Activated T-helper 2 cell treated with anti-CD3 and anti-CD28 coated beads, Interferon-gamma antibody, Interleukin-2, Interleukin-4, amounts not matched to agents 10 μg/mL and 5 μg/mL and 100 μg/mL, durations not matched to agents 14 hours and 24 hours and 36 hours (primary cell): ENCODE data around the gene NIF3L1. TPM values are rescaled to one million over a fixed set of nuclear protein-coding genes. Genes with fewer than 3 reads are reported as not detected.

ENCODE experiments used
- DNase-seq: peaks from one replicate; pipeline ENCODE4 v3.0.0; 2021; ENCODE audit warnings: low spot score
- H3K27ac Mint-ChIP-seq: one replicate; pipeline ENCODE4 v1.8.0; 2021; ENCODE audit warnings: mixed read lengths
- H3K27me3 Mint-ChIP-seq: one replicate; pipeline ENCODE4 v1.8.0; 2021; ENCODE audit warnings: low read depth, mixed read lengths
- H3K36me3 Mint-ChIP-seq: one replicate; pipeline ENCODE4 v1.8.0; 2021; ENCODE audit warnings: low read depth, mixed read lengths
- H3K4me1 Mint-ChIP-seq: one replicate; pipeline ENCODE4 v1.8.0; 2021; ENCODE audit warnings: low read depth, mixed read lengths
- H3K4me3 Mint-ChIP-seq: one replicate; pipeline ENCODE4 v1.8.0; 2021; ENCODE audit warnings: low read depth, mild to moderate bottlenecking, moderate library complexity, mixed read lengths
- H3K9me3 Mint-ChIP-seq: one replicate; pipeline ENCODE4 v1.8.0; 2021; ENCODE audit warnings: mixed read lengths
- intact Hi-C: fragments of 100-400 bp; cut with micrococcal nuclease; formaldehyde crosslinking; loops from one replicate; pipeline ENCODE4 v1.15.1; 2023
- total RNA-seq: library from RNA; stranded (reverse); gene quantifications from 2 replicates; pipeline ENCODE4 v1.2.3, GENCODE V29; 2022

The NIF3L1 gene
- total RNA-seq, 1 donor from 2014 or later = 23.9 TPM

- H3K36me3 Mint-ChIP-seq = peaks cover 56% of the 10 kb centered on the region
- H3K4me1 Mint-ChIP-seq = peaks cover 4% of the 10 kb centered on the region
- intact Hi-C loops = no loop called here
- no peaks in the 10 kb centered on the region for H3K27me3 Mint-ChIP-seq
- no peak overlapping the region for H3K4me3 Mint-ChIP-seq
- H3K27ac Mint-ChIP-seq = no peak overlapping the region
- H3K9me3 Mint-ChIP-seq = no peaks in the 10 kb centered on the region
- no peak for DNase-seq
Measured at GRCh38 chr2:200950378-200950777, 61.2 kb downstream of the NIF3L1 start.

Other genes with a start within 250 kb of the NIF3L1 start
- 548 and 571 TPM in 2 replicates for gene BZW1, start 77.5 kb upstream of the NIF3L1 start, total RNA-seq
- 114 and 122 TPM in 2 replicates for gene CLK1, start 24.7 kb upstream of the NIF3L1 start, total RNA-seq
- 55.4 and 57.8 TPM in 2 replicates for gene PPIL3, start 294 bp upstream of the NIF3L1 start, total RNA-seq
- 50.7 and 62.9 TPM in 2 replicates for gene ORC2, start 74.3 kb downstream of the NIF3L1 start, total RNA-seq
- 20.1 and 23.8 TPM in 2 replicates for gene HYCC2, start 182.3 kb downstream of the NIF3L1 start, total RNA-seq
- gene NDUFB3, start 182.6 kb downstream of the NIF3L1 start, total RNA-seq = 123 and 125 TPM in 2 replicates
- gene CFLAR, start 226.8 kb downstream of the NIF3L1 start, total RNA-seq = 255 and 268 TPM in 2 replicates